Vagina (tissue), 2 donors: ENCODE measurements around the gene DPH7. TPM values are rescaled to one million over a fixed set of nuclear protein-coding genes. Genes with fewer than 3 reads are reported as not detected.
A peak's percentile ranks its signal among the peaks of the same experiment; 100 is the strongest.
"Not testable (repeated sequence)": the region's sequence is repeated elsewhere in the genome, so short reads cannot be mapped to it uniquely, and the experiment has no call there.

Experiments used
- DNase-seq, 2 donors: peaks; one replicate each; pipeline ENCODE4 v3.0.0-alpha.2; 2017; ENCODE audit errors: extremely low spot score in 2 of 2
- H3K27ac ChIP-seq: fragments of 200-600 bp; sonication (generic); one replicate; pipeline ENCODE4 v1.5.1; 2019
- H3K27me3 ChIP-seq: fragments of 200-600 bp; sonication (generic); one replicate; pipeline ENCODE4 v1.5.1; 2019
- H3K36me3 ChIP-seq, 2 donors: fragments of 200-600 bp; sonication (generic); one replicate each; pipeline ENCODE4 v1.5.1; 2017 to 2019
- H3K4me1 ChIP-seq: fragments of 200-600 bp; sonication (generic); one replicate; pipeline ENCODE4 v1.5.1; 2019
- H3K4me3 ChIP-seq, 2 donors: fragments of 200-600 bp; sonication (generic); 1 replicate in 1 of 2; 2 replicates in 1 of 2; pipeline ENCODE4 v1.5.1; 2016 to 2019
- H3K9me3 ChIP-seq: fragments of 200-600 bp; sonication (generic); one replicate; pipeline ENCODE4 v1.5.1; 2019
- CTCF ChIP-seq, 3 experiments: fragments of 450-650 bp in 2 of 3; fragments of 200-600 bp in 1 of 3; sonication (generic) in 1 of 3; IDR thresholded peaks; one replicate each; pipeline ENCODE4 v1.5.1; 2017 to 2019; ENCODE audit warnings: antibody characterized with exemption in 3 of 3, mild to moderate bottlenecking in 2 of 3, moderate library complexity in 2 of 3
- POLR2A ChIP-seq, 2 donors: fragments of 450-650 bp; IDR thresholded peaks; one replicate each; pipeline ENCODE4 v1.6.1; 2017; ENCODE audit warnings: antibody characterized with exemption in 2 of 2, mild to moderate bottlenecking in 2 of 2, moderate library complexity in 2 of 2
- POLR2AphosphoS5 ChIP-seq, 2 donors: sonication (generic); formaldehyde crosslinking; IDR thresholded peaks; one replicate each; pipeline ENCODE4 v1.9.0; 2017; ENCODE audit warnings: antibody characterized with exemption in 2 of 2, mild to moderate bottlenecking in 2 of 2, low read depth in 1 of 2; ENCODE audit not compliant: insufficient read depth in 1 of 2
- intact Hi-C: fragments of 100-400 bp; cut with DNase I; formaldehyde crosslinking; loops from one replicate; pipeline ENCODE4 v1.15.1; 2023
- total RNA-seq: library from RNA; depleted of rRNA; stranded (reverse); fragments of >200 nt; gene quantifications from one replicate; pipeline ENCODE4 v1.2.3, GENCODE V29; 2016

DPH7 gene
- total RNA-seq, 1 donor from 2014 or later: 32.9 TPM

GRCh38 chr9:137544176-137544760 is 34.5 kb downstream of the DPH7 start:
- Histone ChIP-seq H3K27ac (peak overlapping the region; percentile 75), H3K4me3 (no peak overlapping the region), H3K36me3 (no peaks in the 10 kb centered on the region), H3K27me3 (no peaks in the 10 kb centered on the region), H3K4me1 (peaks cover 7% of the 10 kb centered on the region), H3K9me3 (no peaks in the 10 kb centered on the region)
- TF ChIP-seq POLR2A (IDR thresholded peaks at IDR 0.05) (no peak), POLR2AphosphoS5 (IDR thresholded peaks at IDR 0.05; ENCODE audit: insufficient read depth in 1 of 2, low read depth in 1 of 2) (no peak), CTCF (IDR thresholded peaks at IDR 0.05) (no peak)
- DNase-seq: no peak
- intact Hi-C loops: no loop called here

GRCh38 chr9:137543237-137543963 is 35.3 kb downstream of the DPH7 start:
- Histone ChIP-seq H3K4me3 (no peak overlapping the region), H3K4me1 (peaks cover 7% of the 10 kb centered on the region), H3K36me3 (no peaks in the 10 kb centered on the region), H3K27me3 (no peaks in the 10 kb centered on the region), H3K9me3 (no peaks in the 10 kb centered on the region), H3K27ac (peak overlapping the region; percentile 75)
- TF ChIP-seq POLR2A (IDR thresholded peaks at IDR 0.05): no peak
- no peak for TF ChIP-seq CTCF (IDR thresholded peaks at IDR 0.05)
- no peak for TF ChIP-seq POLR2AphosphoS5 (IDR thresholded peaks at IDR 0.05; ENCODE audit: insufficient read depth in 1 of 2, low read depth in 1 of 2)
- intact Hi-C loops: no loop called here
- no peak for DNase-seq

GRCh38 chr9:137542486-137542885 is 36.2 kb downstream of the DPH7 start:
- H3K36me3 ChIP-seq: no peaks in the 10 kb centered on the region
- no peak for TF ChIP-seq POLR2AphosphoS5 (IDR thresholded peaks at IDR 0.05; ENCODE audit: insufficient read depth in 1 of 2, low read depth in 1 of 2)
- TF ChIP-seq CTCF (IDR thresholded peaks at IDR 0.05): no peak
- TF ChIP-seq POLR2A (IDR thresholded peaks at IDR 0.05): no peak
- no peak for DNase-seq

GRCh38 chr9:137540536-137540935 is 38.2 kb downstream of the DPH7 start:
- TF ChIP-seq POLR2AphosphoS5 (IDR thresholded peaks at IDR 0.05; ENCODE audit: insufficient read depth in 1 of 2, low read depth in 1 of 2) (no peak), CTCF (IDR thresholded peaks at IDR 0.05) (no peak), POLR2A (IDR thresholded peaks at IDR 0.05) (no peak)
- H3K4me1 ChIP-seq: peaks cover 7% of the 10 kb centered on the region
- H3K36me3 ChIP-seq: no peaks in the 10 kb centered on the region
- no peaks in the 10 kb centered on the region for H3K9me3 ChIP-seq
- H3K27me3 ChIP-seq: no peaks in the 10 kb centered on the region
- intact Hi-C loops: no loop called here
- no peak for DNase-seq
- H3K27ac ChIP-seq: no peak overlapping the region
- no peak overlapping the region for H3K4me3 ChIP-seq

More at GRCh38 chr9:137542486-137542885, 36.2 kb downstream of the DPH7 start:
- no peaks in the 10 kb centered on the region for H3K27me3 ChIP-seq
- no peaks in the 10 kb centered on the region for H3K9me3 ChIP-seq
- peaks cover 7% of the 10 kb centered on the region for H3K4me1 ChIP-seq
- intact Hi-C loops: no loop called here
- H3K27ac ChIP-seq: no peak overlapping the region
- H3K4me3 ChIP-seq: no peak overlapping the region

GRCh38 chr9:137538058-137538457 is 40.7 kb downstream of the DPH7 start:
- Histone ChIP-seq H3K27me3 (no peaks in the 10 kb centered on the region), H3K9me3 (no peaks in the 10 kb centered on the region), H3K4me3 (no peak overlapping the region), H3K27ac (no peak overlapping the region), H3K36me3 (no peaks in the 10 kb centered on the region), H3K4me1 (peaks cover 7% of the 10 kb centered on the region)
- DNase-seq: no peak
- TF ChIP-seq POLR2AphosphoS5 (IDR thresholded peaks at IDR 0.05; ENCODE audit: insufficient read depth in 1 of 2, low read depth in 1 of 2): no peak
- intact Hi-C loops: no loop called here

- H3K9me3 ChIP-seq, DNase-seq, H3K27ac ChIP-seq, H3K36me3 ChIP-seq, H3K27me3 ChIP-seq, intact Hi-C loops, H3K4me1 ChIP-seq, H3K4me3 ChIP-seq: not testable (repeated sequence)
These were observed 42.1 kb downstream of the DPH7 start for GRCh38 chr9:137536594-137537131.
